Measurements from ENCODE around the gene USP2.

Gene USP2

DNA sequence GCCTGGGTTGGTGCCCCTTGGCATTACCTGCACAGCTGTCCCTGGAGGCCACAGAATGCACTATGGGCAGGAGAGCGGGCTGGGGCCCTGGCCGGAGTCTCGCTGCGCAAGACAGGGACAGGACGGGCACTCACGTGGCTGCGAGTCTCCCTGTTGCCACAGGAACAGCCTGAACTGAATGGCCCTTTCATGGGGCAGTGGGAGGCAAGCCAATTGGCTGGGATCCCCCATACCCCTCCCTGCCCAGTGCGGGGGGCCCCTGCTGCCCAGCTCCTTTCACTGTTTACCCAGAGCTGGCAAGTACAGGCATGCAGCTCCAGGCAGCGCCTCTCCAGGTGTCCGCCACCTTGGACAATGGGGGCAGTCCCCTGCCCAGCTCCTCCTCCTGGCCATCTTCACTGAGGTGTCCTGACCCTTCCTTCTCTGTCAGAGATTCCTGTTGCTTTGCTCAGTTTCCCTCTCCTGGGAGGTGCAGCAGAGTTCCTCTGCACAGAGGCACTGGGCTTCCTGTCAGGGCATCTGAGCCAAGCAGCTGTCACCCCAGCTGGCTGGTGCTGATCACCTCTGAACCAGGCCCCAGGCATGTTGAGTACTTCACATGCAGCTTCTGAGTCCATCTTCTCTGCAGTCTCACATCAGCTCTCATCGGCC is 5.2 kb downstream of the USP2 start:
- DNase-seq (ENCODE audit: low spot score), result no peak

- no peak for DNase-seq (ENCODE audit: low spot score)
Measured at GRCh38 chr11:119375337-119376196, 5.9 kb downstream of the USP2 start.

DNA sequence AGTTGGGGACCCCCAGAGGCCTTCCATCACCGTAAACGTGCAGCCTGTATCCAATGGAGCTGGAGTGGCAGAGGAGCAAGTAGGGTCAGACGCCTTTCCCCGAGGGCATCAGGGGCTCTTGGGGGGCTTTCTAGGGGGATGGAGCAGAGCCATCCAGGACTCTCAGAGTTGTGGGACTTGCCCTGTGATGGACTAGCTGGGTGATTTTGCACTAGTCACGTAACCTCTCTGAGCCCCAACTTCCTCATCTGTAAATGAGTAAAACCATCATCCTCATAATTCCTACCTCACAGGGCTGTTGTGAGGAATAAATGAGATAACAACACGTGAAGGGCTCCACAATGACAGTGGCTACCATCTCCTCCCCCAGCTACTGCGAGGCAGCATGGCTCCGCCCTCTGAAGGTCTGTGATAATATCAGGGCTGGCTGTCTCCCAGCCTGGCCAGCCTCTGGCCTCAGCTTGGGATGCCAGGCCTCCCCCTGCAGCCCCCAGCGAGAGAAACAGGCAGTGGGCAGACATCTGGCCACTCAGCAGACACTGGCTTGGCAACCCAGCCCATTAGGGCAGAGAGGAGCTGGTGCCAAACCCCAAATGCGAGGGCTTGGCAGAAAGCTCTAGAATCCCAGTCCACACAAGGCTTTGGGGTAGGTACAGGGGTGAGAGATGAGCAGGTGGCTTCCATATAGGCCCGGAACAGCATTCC is 6.7 kb downstream of the USP2 start:
- DNase-seq (ENCODE audit: low spot score), result no peak

- peak; percentile 83 for DNase-seq (ENCODE audit: low spot score)
Measured at GRCh38 chr11:119373921-119374631, 7.4 kb downstream of the USP2 start.

- DNase-seq (ENCODE audit: low spot score), result no peak
Measured at GRCh38 chr11:119373059-119373920, 8.2 kb downstream of the USP2 start.

DNA sequence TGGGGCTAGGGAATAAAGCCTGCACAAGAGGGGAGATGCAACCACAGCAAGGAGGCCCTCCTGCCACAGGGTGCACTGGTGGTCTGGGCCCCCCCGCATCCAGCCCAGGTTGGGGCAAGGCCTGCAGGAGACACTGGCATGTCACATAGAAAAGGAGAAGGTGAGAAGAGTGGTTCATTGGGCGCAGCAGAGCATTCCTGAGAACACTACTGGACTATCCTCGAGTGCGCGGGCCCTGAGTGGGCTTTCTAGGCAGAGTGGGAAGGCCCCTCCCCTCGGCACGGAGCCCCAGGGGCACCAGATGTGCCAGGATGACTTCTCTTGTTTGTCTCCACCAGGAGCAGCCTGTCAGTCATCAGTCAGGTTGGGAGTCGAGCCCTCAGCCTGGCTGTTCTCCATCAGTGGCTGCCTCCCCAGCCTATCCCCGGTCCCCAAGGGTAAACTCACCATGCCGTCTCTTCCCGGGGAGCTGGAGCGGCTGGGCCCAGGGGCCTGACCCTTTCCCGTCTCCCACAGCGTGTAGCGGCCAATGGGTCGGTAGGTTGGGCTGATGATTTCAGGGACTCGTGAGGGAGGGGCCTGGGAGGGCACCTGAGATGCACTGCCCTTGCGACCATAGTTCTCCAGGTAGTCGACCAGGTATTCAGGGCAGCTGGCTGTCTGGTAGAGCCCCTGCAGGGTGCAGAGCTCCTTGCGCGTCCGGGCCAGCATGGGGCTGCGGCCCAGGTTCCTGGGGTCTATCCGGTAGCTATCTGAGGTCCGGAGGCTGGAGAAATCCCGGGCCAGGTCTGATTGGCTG is 9.0 kb downstream of the USP2 start:
- no peak for DNase-seq (ENCODE audit: low spot score)

DNA sequence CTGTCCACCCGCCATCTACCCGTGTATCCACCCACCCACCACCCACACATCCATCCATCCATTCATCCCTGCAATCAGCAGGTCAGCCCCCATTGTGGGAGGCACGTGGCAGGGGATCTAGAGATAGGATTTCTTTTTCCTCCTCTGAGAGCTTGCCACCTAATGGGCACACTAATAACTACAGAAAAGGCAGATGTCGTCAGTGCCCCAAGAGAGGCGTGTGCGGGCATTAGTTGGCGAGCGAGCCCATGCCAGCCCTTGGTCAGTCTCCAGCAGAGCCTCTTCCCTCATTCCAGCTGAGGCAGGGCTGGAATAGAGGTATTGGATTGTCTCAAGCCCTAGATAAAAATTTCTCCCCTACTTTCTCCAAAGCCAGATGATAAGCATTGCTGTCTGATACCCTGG is 9.7 kb downstream of the USP2 start:
- DNase-seq (ENCODE audit: low spot score), result no peak

- no peak for DNase-seq (ENCODE audit: low spot score)
Measured at GRCh38 chr11:119371067-119371601, 10.4 kb downstream of the USP2 start.

- no peak for DNase-seq (ENCODE audit: low spot score)
Measured at GRCh38 chr11:119370486-119371046, 10.9 kb downstream of the USP2 start.

DNA sequence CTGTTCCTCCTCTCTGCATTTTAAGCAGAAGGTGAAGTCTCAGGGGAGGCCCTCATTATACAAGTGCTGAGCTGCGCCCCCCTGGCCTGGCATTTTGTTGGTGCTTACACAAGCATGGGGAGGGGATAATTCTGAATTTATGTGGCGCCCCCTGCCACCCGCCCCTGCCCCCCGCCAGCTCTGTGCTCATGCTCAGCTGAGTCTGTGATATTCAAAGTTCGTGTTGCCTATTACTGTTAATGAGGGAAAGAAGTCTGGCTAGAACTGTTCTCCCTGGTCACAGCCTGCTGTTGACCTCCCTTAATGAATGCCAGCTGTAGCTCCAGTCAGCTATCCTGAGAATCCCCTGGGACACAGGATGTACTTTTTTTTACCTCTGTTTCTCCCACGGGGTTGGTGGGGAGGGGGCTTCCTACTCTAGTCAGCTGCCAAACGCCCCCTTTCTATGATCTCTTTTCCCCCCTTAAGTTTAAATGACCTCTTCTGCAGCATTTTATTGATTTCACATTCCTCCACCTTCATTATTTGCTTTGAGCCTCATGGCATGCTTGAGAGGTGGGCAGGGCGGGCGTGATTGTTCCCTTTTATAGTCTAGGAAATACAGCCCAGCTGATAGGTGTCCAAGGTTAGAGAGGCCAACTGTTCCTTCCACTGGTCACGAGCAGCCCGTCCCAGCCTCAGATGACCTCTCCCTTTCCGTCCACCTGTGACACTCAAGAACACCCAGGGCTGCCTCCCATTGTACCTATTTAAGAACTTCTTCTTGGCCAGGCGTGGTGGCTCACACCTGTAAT is 12.2 kb downstream of the USP2 start:
- DNase-seq (ENCODE audit: low spot score), result no peak

DNA sequence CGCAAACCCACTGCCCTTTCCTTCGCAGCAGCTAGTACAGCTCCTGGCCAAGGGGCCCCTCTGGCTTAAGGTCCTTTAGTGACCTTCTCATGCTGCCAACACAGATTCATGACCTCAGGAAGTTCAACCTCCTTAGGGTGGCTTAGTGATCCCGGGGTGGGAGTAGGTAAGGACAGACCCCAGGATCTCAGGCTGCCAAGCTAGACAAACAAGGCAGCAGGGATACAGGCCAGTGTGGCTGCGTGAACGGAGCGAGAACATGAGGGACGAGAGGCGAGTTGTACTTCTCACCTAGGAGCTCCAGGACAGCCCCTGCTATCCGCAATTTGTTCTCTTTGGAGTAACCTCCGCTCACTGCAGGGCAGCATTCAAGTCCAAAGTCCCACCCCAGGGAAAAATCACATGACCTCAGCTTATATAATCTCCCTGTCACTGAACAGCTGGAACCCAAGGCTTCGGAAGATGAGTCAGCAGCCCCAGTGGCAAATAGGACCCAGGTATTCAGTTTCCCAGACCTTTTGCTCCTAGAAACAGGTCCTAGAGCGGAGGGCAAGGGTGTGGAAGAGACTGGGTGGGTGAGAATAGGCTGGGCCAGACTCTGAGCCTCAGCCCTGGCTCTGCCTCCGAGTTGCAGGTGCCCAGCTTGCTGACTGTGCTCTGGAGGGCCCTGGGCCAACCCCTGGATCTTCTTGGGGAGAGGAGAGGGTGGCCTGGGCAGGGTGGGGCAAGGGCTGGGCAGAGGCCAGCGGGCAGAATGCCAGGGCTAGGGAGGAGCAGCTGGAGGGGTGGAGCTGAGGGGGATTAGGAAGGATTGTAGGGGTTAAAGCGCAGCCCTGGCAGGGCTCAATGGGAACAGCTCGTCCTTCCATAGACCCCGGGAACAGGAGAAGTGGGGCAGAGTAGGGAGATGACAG is 13.1 kb downstream of the USP2 start:
- peak; percentile 87 for DNase-seq (ENCODE audit: low spot score)

DNA sequence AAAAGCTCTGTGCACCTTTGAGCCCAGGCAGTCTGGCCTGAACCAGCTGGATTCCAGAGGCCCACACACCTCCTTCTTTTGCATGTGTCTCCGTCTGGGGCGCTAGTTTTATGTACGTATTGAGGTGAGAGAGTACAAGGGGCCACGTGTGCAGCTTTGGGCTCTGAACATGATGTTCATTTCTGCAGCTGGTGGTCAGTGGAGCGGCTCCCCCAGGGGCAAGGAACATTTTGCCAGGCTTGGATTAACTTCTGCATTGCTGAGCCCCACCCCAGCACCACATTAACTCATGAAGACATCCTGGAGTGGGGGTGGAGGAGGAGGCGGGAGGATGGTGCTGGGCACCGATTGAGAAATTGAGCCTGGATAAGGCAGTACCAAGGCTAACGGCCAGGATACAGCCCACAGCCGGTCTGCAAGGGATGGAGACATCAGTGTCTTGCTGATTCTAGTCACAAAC is 13.8 kb downstream of the USP2 start:
- no peak for DNase-seq (ENCODE audit: low spot score)

DNA sequence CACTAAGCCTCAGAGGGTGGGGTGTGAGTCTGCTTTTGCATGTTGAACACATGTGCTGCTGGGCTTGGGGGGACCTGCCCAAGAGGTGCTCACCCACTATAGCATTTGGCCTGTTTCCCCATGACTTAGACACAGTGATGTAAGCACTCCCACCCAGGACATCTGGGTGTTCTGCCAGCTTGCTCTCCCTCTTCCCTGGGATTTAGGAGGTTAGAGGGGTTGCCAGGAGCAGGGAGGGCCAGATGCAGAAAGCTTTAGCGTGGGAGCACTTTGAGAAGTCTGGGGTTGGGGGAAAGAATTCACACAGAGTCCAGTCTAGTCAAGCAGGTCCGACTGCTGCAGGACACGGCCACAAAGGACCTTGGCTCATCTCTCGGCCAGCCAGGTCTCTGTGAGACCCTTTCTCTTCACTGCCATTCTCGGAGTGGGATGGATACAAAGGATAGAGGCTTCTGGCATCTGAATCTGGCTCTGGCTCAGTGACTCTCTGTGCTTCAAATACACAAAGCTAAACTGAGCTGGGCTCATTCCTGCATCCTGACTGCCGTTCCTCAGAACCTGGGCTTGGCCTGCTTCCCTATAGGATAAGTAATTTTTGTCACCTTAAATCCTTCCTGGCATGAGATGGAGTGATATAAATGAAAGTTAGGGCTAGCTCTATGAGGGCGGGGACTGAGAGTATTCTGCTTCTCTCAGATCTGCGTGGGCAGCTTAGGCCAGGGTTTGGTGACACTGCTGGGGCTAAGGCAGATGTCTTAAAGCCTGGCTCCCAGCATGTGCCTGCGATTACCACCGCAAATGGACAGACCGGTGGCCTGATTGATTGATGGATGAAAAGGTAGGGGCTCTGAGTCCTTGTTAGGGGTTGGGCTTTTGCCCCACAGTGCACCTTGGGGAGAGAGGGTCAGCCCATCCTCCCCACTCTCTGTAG is 14.5 kb downstream of the USP2 start:
- no peak for DNase-seq (ENCODE audit: low spot score)

- no peak for DNase-seq (ENCODE audit: low spot score)
Measured at GRCh38 chr11:119365071-119365591, 16.4 kb downstream of the USP2 start.

GRCh38 chr11:119363851-119364590 is 17.5 kb downstream of the USP2 start:
- peak; percentile 80 for DNase-seq (ENCODE audit: low spot score)

Measured in HuH-7 (cell line).